GM12892 (cell line): Measurements from ENCODE around the gene NEDD8.
"Not testable (repeated sequence)": the region's sequence is repeated elsewhere in the genome, so short reads cannot be mapped to it uniquely, and the experiment has no call there.

ENCODE experiments used
- DNase-seq: peaks from one replicate; pipeline ENCODE4 v3.0.0; 2011; ENCODE audit not compliant: insufficient read length
- FAIRE-seq: peaks from 2 replicates; lab custom pipeline; 2011; peaks lifted over from hg19 to GRCh38; lab: Jason Lieb, UNC
- POLR2A ChIP-seq: IDR thresholded peaks from 2 replicates; pipeline ENCODE4 v1.6.1; 2011; ENCODE audit warnings: low read depth, low read length, control low read depth
- POLR2AphosphoS5 ChIP-seq: IDR thresholded peaks from 2 replicates; pipeline ENCODE4 v1.6.1; 2011; ENCODE audit warnings: low read depth, low read length, control low read depth
- TAF1 ChIP-seq: IDR thresholded peaks from 2 replicates; pipeline ENCODE4 v1.6.1; 2011; ENCODE audit warnings: low read depth, mild to moderate bottlenecking, control low read depth, low read length, borderline replicate concordance

Gene NEDD8

GRCh38 chr14:24212924-24213865, 19.0 kb downstream of the NEDD8 start, which contains the start of gene CHMP4A:
Gene CHMP4A (minus strand): TSS chr14:24213488. CDS start chr14:24213439, 49 bp downstream.
- TF ChIP-seq POLR2AphosphoS5 (peak; percentile 97), TAF1 (peak; percentile 28; the same call in 1 of the 2 replicates), POLR2A (peak; percentile 98)
- DNase-seq (peak; percentile 90), FAIRE-seq (peak; percentile 93)

GRCh38 chr14:24211311-24211710, 20.9 kb downstream of the NEDD8 start:
- no peak for FAIRE-seq

GRCh38 chr14:24207625-24208024, 24.5 kb downstream of the NEDD8 start:
- FAIRE-seq (no peak), DNase-seq (no peak)
- TF ChIP-seq POLR2A = no peak
- TF ChIP-seq TAF1 = no peak
- TF ChIP-seq POLR2AphosphoS5 = no peak

More at GRCh38 chr14:24211311-24211710, 20.9 kb downstream of the NEDD8 start:
- no peak for DNase-seq
- TF ChIP-seq TAF1 = no peak

- TF ChIP-seq POLR2A (no peak), POLR2AphosphoS5 (no peak), TAF1 (no peak)
- FAIRE-seq (no peak), DNase-seq (no peak)
These were observed 25.0 kb downstream of the NEDD8 start for GRCh38 chr14:24207104-24207551.

- TF ChIP-seq TAF1 (no peak), POLR2A (no peak), POLR2AphosphoS5 (no peak)
- DNase-seq (no peak), FAIRE-seq (no peak)
These were observed 25.7 kb downstream of the NEDD8 start for GRCh38 chr14:24206260-24207103.

- no peak for DNase-seq
- no peak for FAIRE-seq
- TF ChIP-seq POLR2A (0 out of 2 replicates have a peak, but pooled peaks have one; percentile 1), POLR2AphosphoS5 (no peak)
These were observed 27.7 kb downstream of the NEDD8 start for GRCh38 chr14:24204163-24205146.

- not testable (repeated sequence) for FAIRE-seq, DNase-seq
These were observed 28.8 kb downstream of the NEDD8 start for GRCh38 chr14:24203249-24203886.

GRCh38 chr14:24202538-24202937, 29.6 kb downstream of the NEDD8 start:
- not testable (repeated sequence) for DNase-seq

GRCh38 chr14:24198814-24199524, 33.2 kb downstream of the NEDD8 start:
- DNase-seq = no peak
- TF ChIP-seq POLR2AphosphoS5 (no peak), TAF1 (no peak), POLR2A (no peak)

More at GRCh38 chr14:24202538-24202937, 29.6 kb downstream of the NEDD8 start:
- FAIRE-seq = not testable (repeated sequence)

GRCh38 chr14:24197056-24197450, 35.1 kb downstream of the NEDD8 start:
- FAIRE-seq = no peak

More at GRCh38 chr14:24198814-24199524, 33.2 kb downstream of the NEDD8 start:
- no peak for FAIRE-seq

More at GRCh38 chr14:24197056-24197450, 35.1 kb downstream of the NEDD8 start:
- no peak for DNase-seq
- TF ChIP-seq TAF1 (no peak), POLR2A (no peak), POLR2AphosphoS5 (no peak)
